Measurements from ENCODE around the gene IL9. TPM values are rescaled to one million over a fixed set of nuclear protein-coding genes. Genes with fewer than 3 reads are reported as not detected.

Gene IL9
- total RNA-seq (not detected), total RNA-seq (0 to 0.70 reads per million in 2 donors)

DNA sequence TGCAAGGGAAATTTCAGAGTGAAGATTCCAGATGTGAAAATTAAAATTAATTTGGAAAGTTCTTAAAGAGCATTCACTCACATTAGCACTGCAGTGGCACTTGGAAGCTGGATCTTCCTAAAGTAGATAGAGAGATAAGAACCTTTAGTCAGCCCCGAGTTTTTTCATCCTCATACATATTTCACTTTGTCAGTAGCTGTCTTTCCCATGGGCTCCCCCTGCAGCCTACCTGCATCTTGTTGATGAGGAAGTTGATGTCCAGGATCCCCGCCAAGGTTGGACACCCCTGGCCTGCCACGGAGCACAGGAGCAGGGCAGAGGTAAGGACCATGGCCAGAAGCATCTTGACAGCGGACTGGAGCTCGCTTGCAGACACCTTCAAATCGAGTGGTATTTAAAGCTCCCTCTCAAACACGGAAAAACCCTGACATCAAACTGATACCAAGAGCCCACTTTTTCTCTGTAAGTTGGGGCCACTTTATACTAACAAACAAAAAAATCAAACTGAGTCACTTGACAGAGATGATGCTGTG is at the start of gene IL9:
Gene IL9, minus strand, starts transcription at position 368 of the 533 bp plus-strand sequence. Its CDS starts 25 bp downstream, at position 343.
- Mint-ChIP-seq H3K4me1 (peaks cover 9% of the 10 kb centered on the region), H3K27ac (no peak within 1 kb of the TSS), H3K27me3 (peaks cover 56% of the 10 kb centered on the region), H3K4me3 (no peak within 1 kb of the TSS), H3K36me3 (ENCODE audit: low read depth) (peaks cover 2% of the 10 kb centered on the region)
- ATAC-seq (no peak), DNase-seq (no peak)
- peaks cover 2% of the 10 kb centered on the region for H3K9me3 ChIP-seq (ENCODE audit: control insufficient read depth, low read length, poor library complexity, severe bottlenecking)

DNA sequence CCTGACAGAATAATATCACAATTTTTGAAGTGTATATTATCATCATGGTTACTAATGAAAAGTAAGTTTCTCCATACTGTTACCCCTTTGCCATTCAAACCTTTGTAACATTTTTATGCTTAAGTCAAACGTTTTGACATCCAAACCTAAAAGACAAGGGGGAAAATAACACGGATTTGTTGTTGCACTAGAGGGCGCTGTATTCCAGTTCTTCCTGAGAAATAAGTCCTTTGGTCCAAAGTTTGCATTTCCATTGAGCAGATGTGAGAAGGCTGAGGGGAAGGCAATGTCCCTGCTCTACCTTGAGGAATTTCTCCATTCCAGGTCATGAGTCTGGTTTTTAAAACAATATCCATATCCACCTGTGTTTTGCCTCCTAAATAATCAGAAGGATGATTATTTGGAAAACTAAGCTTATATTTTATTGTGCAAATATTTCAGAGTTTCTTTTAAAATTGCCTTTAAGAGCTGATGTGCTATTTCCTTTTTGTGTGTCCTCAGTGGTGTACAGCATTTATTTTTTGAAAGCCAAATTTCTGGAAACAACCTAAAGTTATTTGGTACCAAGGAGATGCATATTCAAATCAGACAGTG is 49.4 kb upstream of the IL9 start:
- H3K9me3 ChIP-seq (ENCODE audit: control insufficient read depth, low read length, poor library complexity, severe bottlenecking) = no peaks in the 10 kb centered on the region
- H3K36me3 Mint-ChIP-seq (ENCODE audit: low read depth) = peaks cover 2% of the 10 kb centered on the region
- no peak overlapping the region for H3K4me3 Mint-ChIP-seq
- DNase-seq (peak in 1 of 3 donors; percentile 18), ATAC-seq (no peak)
- no peak overlapping the region for H3K27ac Mint-ChIP-seq
- peaks cover 35% of the 10 kb centered on the region for H3K27me3 Mint-ChIP-seq
- no peaks in the 10 kb centered on the region for H3K4me1 Mint-ChIP-seq

DNA sequence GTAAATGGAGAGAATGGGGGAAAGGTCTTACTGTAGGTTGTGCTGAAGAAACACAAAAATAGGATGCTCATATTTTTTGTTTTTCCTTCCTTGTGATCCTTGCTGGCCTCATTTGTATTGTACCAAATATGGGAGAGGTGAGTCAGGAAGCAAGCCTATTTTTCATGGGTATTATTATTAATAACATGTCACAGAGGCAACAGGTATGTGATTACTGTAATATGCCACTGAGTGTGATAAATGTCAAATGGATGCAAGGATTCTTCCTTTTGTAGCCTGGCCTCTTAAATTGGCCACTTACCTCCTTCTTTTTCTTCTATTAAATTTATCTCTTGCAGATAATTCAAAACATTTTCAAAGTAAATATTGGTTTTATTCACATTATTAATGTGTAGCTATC is 48.9 kb upstream of the IL9 start:
- Mint-ChIP-seq H3K36me3 (ENCODE audit: low read depth) (peaks cover 2% of the 10 kb centered on the region), H3K4me3 (no peak overlapping the region), H3K27me3 (peaks cover 30% of the 10 kb centered on the region), H3K4me1 (no peaks in the 10 kb centered on the region), H3K27ac (no peak overlapping the region)
- ATAC-seq (no peak), DNase-seq (no peak)
- no peaks in the 10 kb centered on the region for H3K9me3 ChIP-seq (ENCODE audit: control insufficient read depth, low read length, poor library complexity, severe bottlenecking)

DNA sequence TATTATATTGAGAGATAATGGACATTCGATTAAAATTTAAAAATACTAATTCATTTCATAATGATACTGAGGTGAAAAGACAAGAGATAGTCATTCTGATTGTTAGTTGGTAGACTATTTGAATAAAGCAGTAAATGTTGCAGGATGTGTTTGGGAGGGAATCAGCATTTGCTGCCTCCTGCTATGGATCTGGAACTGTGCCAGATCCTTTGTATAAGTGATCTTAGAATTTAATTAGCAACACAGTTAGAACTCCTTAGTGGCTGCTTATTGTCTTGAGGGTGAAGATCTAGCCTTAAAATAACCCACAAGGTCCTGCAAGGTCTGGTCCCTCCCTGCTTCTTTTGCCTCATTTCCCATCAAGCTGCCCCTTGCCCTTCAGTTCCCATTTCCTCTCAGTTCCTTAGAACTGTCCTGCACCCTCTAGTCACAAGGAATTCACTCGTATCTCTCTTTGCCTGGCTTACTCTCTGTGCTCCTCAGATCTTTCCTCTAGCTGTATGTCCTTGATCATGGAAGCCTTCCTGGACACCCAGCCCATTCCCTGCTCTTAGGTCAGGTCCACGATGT is 46.6 kb upstream of the IL9 start:
- Mint-ChIP-seq H3K4me1 (no peaks in the 10 kb centered on the region), H3K36me3 (ENCODE audit: low read depth) (peaks cover 2% of the 10 kb centered on the region), H3K27me3 (peaks cover 38% of the 10 kb centered on the region), H3K27ac (no peak overlapping the region), H3K4me3 (no peak overlapping the region)
- no peaks in the 10 kb centered on the region for H3K9me3 ChIP-seq (ENCODE audit: control insufficient read depth, low read length, poor library complexity, severe bottlenecking)
- DNase-seq (no peak), ATAC-seq (no peak)

DNA sequence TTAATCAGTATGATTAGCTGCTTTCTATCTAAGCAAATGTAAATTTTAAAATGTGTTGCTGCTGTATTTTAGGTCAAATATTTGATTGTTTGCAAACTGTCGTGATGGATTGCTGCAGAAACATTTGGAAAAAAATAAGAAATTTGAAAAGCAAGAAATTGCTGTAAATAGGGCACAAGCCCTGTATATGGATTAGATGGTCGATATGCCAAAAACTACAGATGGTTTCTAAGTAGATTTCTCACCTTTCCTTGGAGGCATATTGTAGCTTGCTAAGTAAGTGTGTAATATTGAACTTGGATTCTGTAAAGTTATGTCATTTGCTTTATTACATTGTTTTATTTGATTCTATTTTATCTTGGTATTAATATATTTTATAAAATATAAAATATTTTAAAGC is 46.1 kb upstream of the IL9 start:
- peaks cover 38% of the 10 kb centered on the region for H3K27me3 Mint-ChIP-seq
- ATAC-seq (no peak), DNase-seq (no peak)
- H3K4me3 Mint-ChIP-seq = no peak overlapping the region
- H3K36me3 Mint-ChIP-seq (ENCODE audit: low read depth) = peaks cover 2% of the 10 kb centered on the region
- H3K27ac Mint-ChIP-seq = no peak overlapping the region
- no peaks in the 10 kb centered on the region for H3K9me3 ChIP-seq (ENCODE audit: control insufficient read depth, low read length, poor library complexity, severe bottlenecking)
- no peaks in the 10 kb centered on the region for H3K4me1 Mint-ChIP-seq

DNA sequence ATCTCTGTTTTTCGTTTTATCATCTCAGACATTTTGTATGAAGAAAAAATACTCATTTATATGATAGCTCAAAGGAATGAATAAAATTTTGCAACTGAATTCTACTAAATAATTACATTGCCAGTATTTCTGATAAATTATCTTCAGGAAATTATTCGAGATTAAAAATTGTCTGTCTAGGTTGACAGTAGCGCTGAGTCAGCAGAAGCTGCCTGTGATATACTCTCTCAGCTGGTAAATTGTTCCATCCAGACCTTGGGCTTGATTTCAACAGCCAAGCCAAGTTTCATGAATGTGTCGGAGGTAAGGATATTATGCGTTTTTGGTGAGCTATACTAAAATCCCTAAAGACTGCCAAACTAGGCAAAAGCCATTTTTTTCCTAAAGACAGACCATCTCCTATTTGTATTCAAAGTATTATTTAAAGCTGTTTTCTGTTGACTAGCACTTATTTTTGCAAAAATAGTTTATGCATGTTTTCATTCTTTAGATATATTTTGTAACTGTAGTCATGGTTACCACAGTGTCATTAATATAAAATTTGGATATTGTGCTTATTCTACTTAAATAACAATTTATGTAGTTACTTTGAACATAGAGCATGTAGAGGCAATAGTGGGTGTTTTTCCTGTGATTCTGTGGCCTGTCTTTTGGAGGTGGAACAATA is 41.7 kb upstream of the IL9 start:
- Mint-ChIP-seq H3K27ac (no peak overlapping the region), H3K27me3 (peaks cover 35% of the 10 kb centered on the region), H3K36me3 (ENCODE audit: low read depth) (no peaks in the 10 kb centered on the region), H3K4me3 (no peak overlapping the region), H3K4me1 (no peaks in the 10 kb centered on the region)
- no peak for DNase-seq
- no peaks in the 10 kb centered on the region for H3K9me3 ChIP-seq (ENCODE audit: control insufficient read depth, low read length, poor library complexity, severe bottlenecking)
- no peak for ATAC-seq

DNA sequence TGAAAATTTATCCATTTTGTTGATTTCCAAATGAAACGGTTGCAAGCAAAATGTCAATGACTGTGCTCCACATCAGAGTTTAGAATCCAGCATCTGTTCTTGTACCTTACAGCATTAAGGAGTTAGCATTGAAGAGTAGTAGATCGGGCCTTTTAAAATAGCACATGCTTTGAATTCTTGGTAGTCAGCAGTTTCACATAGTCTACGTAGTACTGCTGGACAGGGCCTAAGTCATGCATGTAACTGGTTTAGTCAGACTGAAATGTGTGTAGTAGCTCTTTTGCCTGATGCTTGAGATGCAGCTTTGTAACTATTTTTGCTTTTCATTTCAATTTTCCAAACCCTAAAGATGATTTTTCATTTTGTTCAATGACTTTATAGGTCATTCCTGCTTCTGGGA is 39.3 kb upstream of the IL9 start:
- DNase-seq (no peak), ATAC-seq (no peak)
- H3K9me3 ChIP-seq (ENCODE audit: control insufficient read depth, low read length, poor library complexity, severe bottlenecking) = no peaks in the 10 kb centered on the region
- H3K27ac Mint-ChIP-seq = no peak overlapping the region
- H3K4me1 Mint-ChIP-seq = peaks cover 3% of the 10 kb centered on the region
- H3K4me3 Mint-ChIP-seq = no peak overlapping the region
- peaks cover 40% of the 10 kb centered on the region for H3K27me3 Mint-ChIP-seq
- no peaks in the 10 kb centered on the region for H3K36me3 Mint-ChIP-seq (ENCODE audit: low read depth)

DNA sequence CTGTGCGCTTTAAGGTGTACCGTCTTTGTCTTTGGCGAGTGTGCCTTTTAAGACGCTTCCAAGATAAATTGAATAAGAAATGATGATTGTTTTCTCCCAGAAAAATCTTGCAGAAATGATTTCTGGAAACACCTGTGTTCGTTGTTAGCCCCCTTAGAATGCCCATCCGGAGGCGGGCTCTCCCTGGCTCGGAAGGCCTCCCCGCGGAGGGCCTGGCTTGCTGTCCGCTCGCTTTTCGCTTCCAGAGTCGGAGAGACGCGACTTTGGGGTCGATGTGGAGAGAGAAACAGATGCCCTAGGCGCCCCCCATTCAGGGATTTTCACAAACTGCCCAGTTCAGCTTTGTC is 35.3 kb upstream of the IL9 start:
- H3K9me3 ChIP-seq (ENCODE audit: control insufficient read depth, low read length, poor library complexity, severe bottlenecking) = peaks cover 2% of the 10 kb centered on the region
- ATAC-seq = no peak
- no peak overlapping the region for H3K27ac Mint-ChIP-seq
- H3K27me3 Mint-ChIP-seq = peaks cover 54% of the 10 kb centered on the region
- no peaks in the 10 kb centered on the region for H3K36me3 Mint-ChIP-seq (ENCODE audit: low read depth)
- H3K4me1 Mint-ChIP-seq = peaks cover 3% of the 10 kb centered on the region
- peak overlapping the region; percentile 12 for H3K4me3 Mint-ChIP-seq
- no peak for DNase-seq

DNA sequence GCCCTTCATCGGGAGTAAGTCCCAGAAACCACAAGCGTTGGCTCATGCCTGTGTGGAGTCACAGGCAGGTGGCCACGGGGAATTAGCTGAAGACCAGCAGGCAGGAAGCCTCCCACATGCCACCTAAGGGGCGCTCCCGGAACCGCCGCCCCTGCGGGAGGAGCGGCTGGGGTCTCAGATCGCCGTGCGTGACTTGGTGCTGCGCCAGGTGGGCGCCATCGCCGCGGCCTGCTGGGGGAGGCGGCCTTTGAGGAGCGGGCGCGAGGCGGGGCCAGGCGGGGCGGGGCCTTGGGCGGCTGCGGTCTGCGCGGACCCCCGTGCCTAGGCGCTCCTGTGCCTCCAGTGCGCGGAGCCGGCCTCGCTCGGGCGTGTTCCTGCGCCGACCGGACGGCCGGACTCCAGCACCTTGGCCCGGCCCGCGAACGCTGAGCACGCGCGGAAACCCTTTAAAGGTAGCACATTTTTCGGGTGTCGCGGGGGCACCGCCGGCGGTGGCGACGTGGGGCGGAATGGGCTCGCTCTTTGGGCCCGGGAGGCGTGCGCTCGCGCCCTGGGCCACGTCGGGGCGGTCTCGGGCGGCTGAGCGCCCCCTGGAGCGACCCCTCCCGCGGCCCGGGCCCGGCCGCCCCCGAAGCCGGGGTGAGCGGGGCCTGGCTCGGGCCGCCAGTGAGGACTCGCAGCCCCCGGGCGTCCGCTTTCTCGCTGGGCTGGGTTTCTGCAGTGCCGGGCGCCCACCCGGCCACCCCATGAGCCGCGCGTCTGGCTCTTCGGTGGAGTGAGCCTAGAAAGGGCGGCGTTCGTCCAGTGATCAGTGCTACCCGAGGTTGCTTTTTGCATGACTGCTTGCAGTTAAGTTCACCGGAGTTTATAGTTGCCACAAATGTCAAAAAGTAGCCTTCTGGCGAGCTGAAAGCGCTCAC is 34.6 kb upstream of the IL9 start:
- H3K9me3 ChIP-seq (ENCODE audit: control insufficient read depth, low read length, poor library complexity, severe bottlenecking) = peaks cover 2% of the 10 kb centered on the region
- DNase-seq = no peak
- H3K27me3 Mint-ChIP-seq = peaks cover 50% of the 10 kb centered on the region
- no peak for ATAC-seq
- no peaks in the 10 kb centered on the region for H3K36me3 Mint-ChIP-seq (ENCODE audit: low read depth)
- H3K4me3 Mint-ChIP-seq = peak overlapping the region; percentile 25
- H3K4me1 Mint-ChIP-seq = peaks cover 3% of the 10 kb centered on the region
- no peak overlapping the region for H3K27ac Mint-ChIP-seq

DNA sequence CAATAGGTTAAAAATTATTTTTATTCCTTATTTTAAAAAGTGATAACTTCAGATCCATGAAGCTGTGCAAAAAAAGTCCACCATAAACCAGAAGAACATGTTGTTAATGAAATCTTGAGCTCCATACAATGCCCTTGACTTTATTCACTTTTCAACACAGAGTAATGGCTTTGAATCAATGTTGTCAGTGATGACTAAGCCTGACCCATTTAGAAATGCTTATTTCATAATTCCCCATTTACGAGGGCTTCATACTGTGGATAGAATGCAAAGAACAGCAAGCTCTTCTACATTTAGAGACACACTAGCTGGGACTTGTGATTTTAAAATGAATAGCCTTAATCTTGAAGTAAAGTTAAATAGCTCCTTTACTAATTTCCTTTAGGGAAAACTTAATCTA is 25.7 kb upstream of the IL9 start:
- Mint-ChIP-seq H3K27me3 (peaks cover 61% of the 10 kb centered on the region), H3K4me3 (no peak overlapping the region), H3K27ac (no peak overlapping the region), H3K4me1 (no peaks in the 10 kb centered on the region), H3K36me3 (ENCODE audit: low read depth) (peaks cover 3% of the 10 kb centered on the region)
- DNase-seq (no peak), ATAC-seq (no peak)
- H3K9me3 ChIP-seq (ENCODE audit: control insufficient read depth, low read length, poor library complexity, severe bottlenecking) = peaks cover 2% of the 10 kb centered on the region

DNA sequence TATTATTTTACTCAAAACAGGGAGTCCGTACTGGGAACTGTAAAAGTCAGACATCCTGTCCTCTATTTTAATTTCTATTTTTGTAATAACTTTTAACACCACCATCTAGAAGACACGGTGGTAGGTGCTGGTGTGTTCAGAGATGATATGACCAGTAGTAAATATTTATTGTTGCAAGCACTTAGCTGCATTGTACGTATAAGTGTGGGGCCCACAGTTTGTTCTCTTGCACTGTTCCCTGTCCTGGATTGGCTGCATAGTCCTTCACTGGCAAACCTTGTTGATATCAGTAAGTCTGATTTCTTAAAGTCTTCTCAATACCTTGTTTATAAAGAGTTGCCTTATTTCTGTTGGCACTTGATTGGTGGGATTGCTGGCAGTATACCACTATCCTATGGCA is 24.6 kb upstream of the IL9 start:
- Mint-ChIP-seq H3K4me1 (no peaks in the 10 kb centered on the region), H3K27ac (no peak overlapping the region), H3K4me3 (no peak overlapping the region), H3K36me3 (ENCODE audit: low read depth) (peaks cover 3% of the 10 kb centered on the region), H3K27me3 (peaks cover 61% of the 10 kb centered on the region)
- ATAC-seq (no peak), DNase-seq (no peak)
- no peaks in the 10 kb centered on the region for H3K9me3 ChIP-seq (ENCODE audit: control insufficient read depth, low read length, poor library complexity, severe bottlenecking)

DNA sequence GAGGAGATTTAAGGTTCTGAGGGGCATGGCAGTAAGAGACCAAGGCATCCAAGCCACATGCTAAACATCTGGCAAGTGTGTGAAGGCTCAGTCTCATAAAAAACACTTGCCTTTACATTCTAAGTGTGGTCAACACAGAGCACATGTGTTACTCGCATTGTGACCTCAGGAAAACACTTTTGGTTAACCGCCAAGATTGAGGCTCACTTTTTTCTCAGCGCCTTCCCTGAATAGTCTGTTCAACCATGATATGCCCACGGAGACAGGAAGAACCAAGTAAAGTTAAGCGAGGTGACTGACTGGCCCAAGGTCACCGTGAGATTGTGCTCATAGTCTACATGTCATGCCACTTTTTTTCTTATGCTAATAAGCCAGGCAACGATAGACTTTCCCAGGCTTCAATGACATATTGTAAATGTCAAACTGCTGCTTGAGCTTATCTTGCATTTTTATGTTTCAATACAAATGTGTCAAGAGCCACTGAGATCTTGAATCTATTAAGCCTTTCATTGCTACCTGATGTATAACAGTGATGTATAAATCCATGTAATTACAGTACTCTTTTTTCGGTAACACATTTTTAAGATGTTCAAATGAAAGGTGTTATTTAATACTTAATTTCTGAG is 21.1 kb upstream of the IL9 start:
- Mint-ChIP-seq H3K4me3 (no peak overlapping the region), H3K27ac (no peak overlapping the region), H3K36me3 (ENCODE audit: low read depth) (peaks cover 6% of the 10 kb centered on the region), H3K27me3 (peaks cover 47% of the 10 kb centered on the region), H3K4me1 (peaks cover 9% of the 10 kb centered on the region)
- DNase-seq (no peak), ATAC-seq (no peak)
- H3K9me3 ChIP-seq (ENCODE audit: control insufficient read depth, low read length, poor library complexity, severe bottlenecking) = no peaks in the 10 kb centered on the region
